GM13977 (cell line): ENCODE results near the gene TGFB3.

Source experiments
- DNase-seq: peaks from one replicate; pipeline ENCODE4 v3.0.0; 2012; ENCODE audit warnings: low spot score
- in situ Hi-C: fragments of 300-500 bp; cut with MboI; formaldehyde crosslinking; loops from one replicate; pipeline ENCODE4 v1.12.0; 2022; ENCODE audit warnings: low sequenced_read_pairs, low pct_unique_long_range_greater_than_20kb, mixed read lengths, inconsistent platforms; ENCODE audit not compliant: unreplicated experiment
- TF ChIP-seq, protein P1 (sequence below): IDR thresholded peaks from 2 replicates; pipeline ENCODE4 v1.5.1; 2012; ENCODE audit warnings: mild to moderate bottlenecking, control low read depth; ENCODE audit not compliant: insufficient read depth; ENCODE audit errors: extremely low read depth, missing control alignments

Gene TGFB3

DNA sequence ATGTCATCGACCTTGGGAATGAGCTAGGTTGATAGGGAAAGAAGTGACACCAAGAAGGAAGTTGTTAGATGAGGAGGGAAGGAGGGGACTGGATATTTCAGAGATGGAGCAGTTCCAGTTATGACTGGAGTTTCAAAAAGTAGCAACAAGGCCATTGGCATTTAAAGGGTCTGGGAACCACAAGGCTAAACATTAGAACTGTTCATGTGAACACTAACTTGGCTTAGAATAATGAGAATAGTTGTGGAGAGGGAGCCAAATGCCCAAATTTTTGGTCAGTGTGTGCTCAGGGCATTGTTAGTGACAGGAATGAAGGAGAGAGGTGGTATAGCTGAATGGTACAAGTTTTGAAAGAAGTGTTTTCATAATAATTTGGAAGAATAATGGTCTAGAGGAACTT is 20.6 kb upstream of the TGFB3 start:
- DNase-seq = no peak
- TF ChIP-seq, protein P1, sequence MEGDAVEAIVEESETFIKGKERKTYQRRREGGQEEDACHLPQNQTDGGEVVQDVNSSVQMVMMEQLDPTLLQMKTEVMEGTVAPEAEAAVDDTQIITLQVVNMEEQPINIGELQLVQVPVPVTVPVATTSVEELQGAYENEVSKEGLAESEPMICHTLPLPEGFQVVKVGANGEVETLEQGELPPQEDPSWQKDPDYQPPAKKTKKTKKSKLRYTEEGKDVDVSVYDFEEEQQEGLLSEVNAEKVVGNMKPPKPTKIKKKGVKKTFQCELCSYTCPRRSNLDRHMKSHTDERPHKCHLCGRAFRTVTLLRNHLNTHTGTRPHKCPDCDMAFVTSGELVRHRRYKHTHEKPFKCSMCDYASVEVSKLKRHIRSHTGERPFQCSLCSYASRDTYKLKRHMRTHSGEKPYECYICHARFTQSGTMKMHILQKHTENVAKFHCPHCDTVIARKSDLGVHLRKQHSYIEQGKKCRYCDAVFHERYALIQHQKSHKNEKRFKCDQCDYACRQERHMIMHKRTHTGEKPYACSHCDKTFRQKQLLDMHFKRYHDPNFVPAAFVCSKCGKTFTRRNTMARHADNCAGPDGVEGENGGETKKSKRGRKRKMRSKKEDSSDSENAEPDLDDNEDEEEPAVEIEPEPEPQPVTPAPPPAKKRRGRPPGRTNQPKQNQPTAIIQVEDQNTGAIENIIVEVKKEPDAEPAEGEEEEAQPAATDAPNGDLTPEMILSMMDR = no peak
- in situ Hi-C loops = no loop called here

DNA sequence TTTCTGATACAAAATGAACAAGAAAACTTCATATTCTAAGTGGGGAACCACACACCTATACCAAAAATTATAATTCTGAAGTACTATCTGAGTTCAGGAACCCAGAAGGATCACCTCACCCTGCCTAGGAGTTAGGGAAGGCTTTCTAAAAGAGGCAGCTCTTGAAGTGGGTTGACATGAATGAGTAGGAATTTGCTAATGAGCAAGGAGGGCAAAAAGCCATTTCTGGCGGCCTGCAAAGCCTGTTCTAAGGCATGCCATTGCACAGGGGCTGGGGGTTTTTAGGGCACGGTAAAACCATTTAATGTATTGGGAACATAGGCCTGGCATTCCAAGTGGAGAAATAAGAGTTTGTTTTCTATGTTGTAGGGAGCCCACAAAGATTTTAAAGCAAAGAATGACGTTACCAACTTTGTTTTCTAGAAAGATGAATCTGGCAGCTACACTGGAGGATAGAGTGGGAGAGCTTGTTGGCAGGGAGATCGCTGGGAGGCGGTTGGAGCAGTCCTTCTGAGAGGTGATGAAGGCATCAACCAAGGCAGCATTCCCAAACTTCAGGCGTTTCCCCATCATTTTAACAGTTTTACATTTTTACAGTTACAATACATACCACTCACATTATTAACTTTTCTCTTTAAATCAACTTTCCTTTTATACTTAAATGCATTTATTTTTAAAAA is 17.9 kb upstream of the TGFB3 start:
- TF ChIP-seq, protein P1 = no peak
- no peak for DNase-seq
- in situ Hi-C loops = no loop called here

DNA sequence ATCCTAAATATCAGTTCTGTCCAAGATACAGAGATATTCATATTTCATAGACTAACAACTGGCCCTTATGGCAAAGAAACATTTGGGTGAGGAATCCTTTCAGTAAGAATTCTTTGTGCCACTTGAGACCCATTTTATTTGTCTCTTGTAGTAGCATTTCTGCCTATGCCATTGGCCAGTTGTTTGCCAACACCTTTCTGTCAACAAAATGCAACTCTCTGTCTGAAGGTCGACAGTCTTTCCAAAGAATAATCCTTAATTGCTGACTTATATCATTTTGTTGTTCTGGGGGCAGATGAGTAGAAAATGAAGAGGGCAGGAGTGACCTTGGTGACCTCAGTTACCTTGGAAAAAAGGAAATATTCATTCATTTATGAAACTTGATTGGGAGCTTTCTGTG is 14.7 kb upstream of the TGFB3 start:
- DNase-seq = no peak
- in situ Hi-C loops = no loop called here
- TF ChIP-seq, protein P1 = no peak

DNA sequence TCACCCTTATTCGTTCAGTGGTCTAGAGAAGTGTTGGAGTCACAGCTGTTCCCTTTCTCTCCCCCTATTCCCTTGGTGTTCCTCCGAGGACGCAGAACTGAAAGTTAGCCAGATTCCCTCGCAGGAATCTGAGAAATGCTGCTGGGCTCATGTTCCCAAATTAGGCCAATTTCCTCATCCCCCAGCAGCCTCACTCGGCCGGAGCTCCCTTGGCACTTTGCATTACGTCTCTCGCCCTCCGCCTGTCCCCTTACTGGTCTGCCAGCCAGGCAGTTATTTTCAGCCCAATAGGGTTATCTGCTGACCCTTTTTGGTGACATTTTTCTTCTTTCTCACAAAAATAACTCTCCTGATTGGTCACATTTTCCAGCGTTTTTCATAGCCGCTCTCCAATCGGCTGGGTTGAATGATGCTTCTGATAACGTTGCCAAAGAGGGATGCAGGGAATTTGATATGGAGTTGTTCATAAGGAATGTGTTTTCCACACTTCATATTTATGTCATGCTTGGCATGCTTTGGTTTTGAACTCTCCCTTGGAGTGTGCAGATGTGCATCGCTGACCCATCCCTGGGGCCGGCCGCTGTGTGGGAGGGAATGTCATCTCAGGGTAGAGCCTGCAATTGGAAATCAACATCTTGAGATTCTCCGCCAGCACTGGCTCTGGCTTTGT is 13.7 kb upstream of the TGFB3 start:
- in situ Hi-C loops = no loop called here
- TF ChIP-seq, protein P1 = no peak

DNA sequence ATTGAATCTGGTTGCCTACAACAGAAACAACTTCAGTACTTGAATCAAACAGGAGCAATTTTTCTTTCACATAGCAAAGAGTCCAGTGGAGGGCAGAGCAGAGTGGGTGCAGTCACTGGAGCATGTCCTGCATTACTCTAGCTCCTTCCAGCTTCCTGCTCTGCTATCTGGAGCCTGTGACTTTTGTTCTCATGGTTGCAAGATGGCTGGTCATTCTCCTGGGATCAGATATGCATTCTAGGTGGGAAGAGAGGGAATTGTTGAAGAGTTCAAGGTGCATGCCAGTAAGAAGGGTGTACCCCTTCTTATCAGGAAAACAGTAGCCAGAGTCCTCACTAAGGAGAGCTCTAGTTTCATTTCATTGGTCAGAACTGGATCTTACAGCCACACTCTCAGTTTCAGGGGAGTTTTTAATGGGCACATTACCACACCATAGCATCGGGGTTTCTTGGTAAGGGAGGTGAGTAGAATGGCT is 11.8 kb upstream of the TGFB3 start:
- TF ChIP-seq, protein P1 = no peak
- DNase-seq = no peak
- in situ Hi-C loops = no loop called here

More for the DNA sequence above, 13.7 kb upstream of the TGFB3 start:
- DNase-seq = no peak

- TF ChIP-seq, protein P1 = no peak
- in situ Hi-C loops = no loop called here
- no peak for DNase-seq
These were observed 10.0 kb upstream of the TGFB3 start for GRCh38 chr14:75991753-75992152.
